ENCODE data around the gene BCR.

DNA sequence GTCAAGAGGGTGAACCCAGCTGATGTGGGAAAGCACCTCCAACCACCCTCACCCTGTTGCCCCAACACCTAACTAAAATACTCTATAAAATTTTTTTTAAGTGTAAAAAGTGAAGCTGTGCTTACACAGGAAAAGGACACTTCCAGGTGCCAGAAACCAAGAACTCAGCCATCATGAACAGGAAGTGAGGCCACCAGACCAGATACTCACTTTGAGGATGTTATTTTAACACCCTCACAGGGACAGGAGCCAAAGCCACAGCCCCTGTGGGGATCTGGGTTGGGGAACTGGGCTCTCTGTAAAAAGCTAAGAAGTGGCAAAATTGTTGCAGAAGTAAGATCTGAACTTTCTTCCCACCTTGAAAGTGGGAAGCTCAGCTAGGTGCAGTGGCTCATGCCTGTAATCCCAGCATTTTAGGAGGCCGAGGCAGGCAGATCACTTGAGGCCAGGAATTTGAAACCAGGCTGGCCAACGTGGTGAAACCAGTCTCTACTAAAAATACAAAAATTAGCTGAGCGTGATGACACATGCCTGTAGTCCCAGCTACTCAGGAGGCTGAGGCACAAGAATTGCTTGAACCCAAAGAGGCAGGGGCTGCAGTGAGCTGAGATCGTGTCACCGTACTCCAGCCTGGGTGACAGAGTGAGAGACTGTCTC lies 42.3 kb upstream of the BCR start:
- TF ChIP-seq, protein P1, sequence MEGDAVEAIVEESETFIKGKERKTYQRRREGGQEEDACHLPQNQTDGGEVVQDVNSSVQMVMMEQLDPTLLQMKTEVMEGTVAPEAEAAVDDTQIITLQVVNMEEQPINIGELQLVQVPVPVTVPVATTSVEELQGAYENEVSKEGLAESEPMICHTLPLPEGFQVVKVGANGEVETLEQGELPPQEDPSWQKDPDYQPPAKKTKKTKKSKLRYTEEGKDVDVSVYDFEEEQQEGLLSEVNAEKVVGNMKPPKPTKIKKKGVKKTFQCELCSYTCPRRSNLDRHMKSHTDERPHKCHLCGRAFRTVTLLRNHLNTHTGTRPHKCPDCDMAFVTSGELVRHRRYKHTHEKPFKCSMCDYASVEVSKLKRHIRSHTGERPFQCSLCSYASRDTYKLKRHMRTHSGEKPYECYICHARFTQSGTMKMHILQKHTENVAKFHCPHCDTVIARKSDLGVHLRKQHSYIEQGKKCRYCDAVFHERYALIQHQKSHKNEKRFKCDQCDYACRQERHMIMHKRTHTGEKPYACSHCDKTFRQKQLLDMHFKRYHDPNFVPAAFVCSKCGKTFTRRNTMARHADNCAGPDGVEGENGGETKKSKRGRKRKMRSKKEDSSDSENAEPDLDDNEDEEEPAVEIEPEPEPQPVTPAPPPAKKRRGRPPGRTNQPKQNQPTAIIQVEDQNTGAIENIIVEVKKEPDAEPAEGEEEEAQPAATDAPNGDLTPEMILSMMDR (IDR thresholded peaks at IDR 0.05 in 8 of 11, conservative IDR thresholded peaks at IDR 0.05 in 3 of 11), result no peak
- no peak for TF ChIP-seq POLR2A (IDR thresholded peaks at IDR 0.05)
- TF ChIP-seq POLR2AphosphoS5 (IDR thresholded peaks at IDR 0.05), result peak in 1 of 3 donors; percentile 85
